Fibroblast of peridontal ligament (primary cell): Measurements from ENCODE around the gene LCMT2.

Source experiments
- DNase-seq: peaks from one replicate; pipeline ENCODE4 v3.0.0-alpha.2; 2010; ENCODE audit errors: extremely low read depth

LCMT2 gene

GRCh38 chr15:43329960-43330779, at the start of gene LCMT2:
Gene LCMT2 (minus strand): TSS chr15:43330573. CDS start chr15:43330489, 84 bp downstream.
- DNase-seq: peak; percentile 94

DNA sequence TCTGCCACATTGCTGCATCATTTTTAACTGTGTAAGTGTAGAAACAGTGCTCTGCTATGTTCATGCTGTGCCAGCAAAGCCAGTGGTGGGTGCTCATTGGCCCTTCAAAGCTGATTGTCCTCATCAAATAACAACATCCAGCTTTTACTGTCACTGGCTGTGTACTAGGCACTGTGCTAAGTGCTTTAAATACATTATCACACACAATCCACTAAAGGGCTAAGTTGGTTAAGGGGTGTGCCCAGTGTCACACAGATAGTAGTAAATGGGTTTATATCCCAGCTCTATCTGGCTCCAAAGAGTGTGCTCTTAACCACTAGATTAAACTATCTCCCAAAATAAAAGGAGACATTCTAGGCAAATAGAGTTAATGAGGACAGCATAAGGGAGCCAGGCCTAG, 48.2 kb upstream of the LCMT2 start:
- no peak for DNase-seq

DNA sequence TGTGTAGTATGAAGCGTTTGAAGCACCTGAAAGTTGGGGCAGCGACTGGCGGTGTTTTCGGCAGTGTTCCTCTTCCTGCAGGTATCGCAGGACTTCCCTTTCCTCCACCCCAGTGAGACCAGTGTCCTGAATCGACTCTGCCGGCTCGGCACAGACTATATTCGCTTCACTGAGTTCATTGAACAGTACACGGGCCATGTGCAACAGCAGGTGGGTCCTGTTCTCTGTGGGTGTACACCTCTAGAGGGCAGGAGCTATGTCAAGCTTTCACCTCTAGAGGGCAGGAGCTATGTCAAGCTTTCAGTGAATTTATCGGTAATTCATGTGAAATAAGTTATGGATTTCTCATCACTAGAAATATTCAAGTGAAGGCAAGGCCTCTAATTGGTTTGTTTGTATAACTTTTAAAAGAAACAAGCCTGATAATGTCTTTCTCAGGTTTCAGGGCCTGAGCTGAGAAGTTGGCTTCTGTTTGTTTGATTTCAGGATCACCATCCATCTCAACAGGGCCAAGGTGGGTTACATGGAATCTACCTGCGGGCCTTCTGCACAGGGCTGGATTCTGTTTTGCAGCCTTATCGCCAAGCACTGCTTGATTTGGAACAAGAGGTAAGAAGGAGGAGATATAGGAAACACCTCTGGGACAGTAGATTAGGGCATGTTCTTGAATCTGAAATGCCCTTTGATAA, 45.8 kb upstream of the LCMT2 start:
- DNase-seq: peak; percentile 53

- DNase-seq: peak; percentile 62
These were observed 40.9 kb upstream of the LCMT2 start, which contains the start of the genes TUBGCP4 and ZSCAN29 for GRCh38 chr15:43370975-43371974. Gene TUBGCP4 (plus strand): TSS chr15:43371101. CDS start chr15:43371355, 254 bp downstream. Gene ZSCAN29 (minus strand): TSS chr15:43371043. CDS start chr15:43369913, 1,130 bp downstream.

DNA sequence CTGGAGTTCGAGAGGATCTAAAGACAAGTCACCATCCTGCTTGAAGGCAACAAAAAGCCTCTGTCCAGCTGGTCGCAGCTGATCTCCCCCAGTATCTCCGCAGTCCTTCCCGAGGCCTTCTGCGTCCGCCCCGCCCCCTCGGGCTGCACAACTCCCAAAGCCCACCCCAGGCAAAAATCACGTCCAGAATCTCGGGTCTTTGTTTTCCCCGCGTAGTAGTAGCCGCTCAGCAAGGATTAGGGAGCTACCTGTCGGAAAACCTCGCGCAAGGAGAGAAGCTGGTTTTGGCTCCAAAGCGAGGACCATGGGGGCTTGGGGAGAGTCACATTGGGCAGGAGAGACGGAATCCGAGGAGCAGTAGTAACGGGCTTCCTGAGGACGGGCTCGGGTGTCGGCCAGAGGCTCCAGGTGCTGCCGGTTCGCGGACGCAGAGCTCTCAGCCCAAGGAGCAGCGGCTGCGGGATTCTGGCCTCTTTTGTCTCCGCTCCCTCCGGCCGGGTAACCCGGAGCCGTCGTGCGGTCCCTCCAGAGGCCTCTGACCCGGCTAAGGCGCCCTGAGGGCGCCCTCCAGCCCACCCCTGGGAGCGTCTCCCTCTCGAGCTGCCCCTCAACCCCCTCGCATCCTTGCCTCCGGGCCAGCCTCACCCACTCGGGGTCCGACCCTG, 40.1 kb upstream of the LCMT2 start:
- peak; percentile 37 for DNase-seq

DNA sequence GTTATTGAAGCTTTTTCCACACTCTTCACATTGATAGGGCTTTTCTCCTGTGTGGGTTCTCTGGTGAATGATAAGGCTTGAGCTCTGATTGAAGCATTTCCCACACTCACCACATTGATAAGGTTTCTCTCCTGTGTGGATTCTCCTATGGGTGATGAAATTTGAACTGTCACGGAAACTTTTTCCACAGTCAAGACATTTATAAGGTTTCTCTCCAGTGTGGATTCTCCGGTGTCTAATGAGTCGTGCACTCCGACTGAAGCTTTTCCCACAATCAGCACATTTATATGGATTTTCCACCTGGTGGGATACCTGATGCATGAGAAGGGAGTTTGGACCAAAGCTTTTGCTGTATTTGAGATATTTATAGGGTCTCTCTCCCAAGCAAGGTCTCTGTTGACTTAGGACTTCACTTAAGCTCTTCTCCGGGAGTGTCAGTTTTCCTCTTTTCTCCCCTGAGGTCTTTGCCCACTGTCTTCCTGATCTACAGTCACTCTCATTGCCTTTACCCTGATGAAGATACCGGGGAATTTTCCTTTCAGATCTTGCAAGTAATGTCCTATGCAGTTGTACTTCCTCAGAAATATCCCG, 31.0 kb upstream of the LCMT2 start:
- no peak for DNase-seq

DNA sequence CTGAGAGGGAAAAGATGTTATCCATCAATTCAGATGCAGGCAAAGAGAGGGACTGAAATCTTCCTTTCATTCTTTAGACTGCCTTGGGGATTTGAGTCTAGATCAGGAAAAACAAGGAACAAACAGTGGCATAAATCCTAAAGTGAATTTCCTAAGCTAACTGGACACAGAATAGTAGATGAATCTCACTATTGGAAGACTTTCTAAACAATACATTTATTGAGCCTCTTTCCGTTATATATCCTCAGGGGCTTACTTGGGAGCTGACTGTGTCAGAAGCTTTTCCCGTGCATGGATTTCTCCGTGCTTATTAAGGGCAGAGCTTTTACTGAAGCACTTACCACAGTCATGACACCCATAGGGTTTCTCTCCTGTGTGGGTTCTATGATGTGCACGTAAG, 30.4 kb upstream of the LCMT2 start:
- no peak for DNase-seq

DNA sequence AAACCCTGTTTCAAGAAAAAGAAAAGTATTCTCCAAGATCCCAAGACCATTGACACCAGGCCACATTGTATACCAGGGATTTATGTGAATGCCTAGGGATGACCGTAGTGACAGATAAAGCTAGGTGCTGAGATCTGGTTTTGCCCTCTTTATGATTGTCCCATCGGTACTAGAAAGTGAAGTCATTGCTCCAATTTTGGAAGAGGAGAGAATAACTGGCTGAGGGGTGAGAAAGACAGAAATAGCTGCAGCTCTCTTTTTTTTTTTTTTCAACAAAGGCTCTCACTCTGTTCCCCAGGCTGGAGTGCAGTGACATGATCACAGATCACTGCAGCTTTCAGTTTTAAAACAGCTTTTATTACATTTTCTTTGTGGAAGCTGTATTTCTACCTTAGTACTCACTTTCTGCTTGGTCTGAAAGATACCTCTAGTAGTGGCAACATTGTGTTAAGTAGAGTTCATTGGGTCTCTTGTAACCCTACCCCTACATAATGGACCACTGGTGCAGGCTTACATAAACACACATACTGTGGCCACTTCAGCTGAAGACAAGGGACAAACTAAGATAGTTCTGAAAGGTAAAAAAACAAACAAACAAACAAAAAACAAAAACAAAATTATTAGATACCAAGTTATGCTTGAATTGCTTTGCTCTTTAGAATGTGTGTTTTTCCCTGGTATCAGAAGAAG, 22.5 kb upstream of the LCMT2 start:
- no peak for DNase-seq

DNA sequence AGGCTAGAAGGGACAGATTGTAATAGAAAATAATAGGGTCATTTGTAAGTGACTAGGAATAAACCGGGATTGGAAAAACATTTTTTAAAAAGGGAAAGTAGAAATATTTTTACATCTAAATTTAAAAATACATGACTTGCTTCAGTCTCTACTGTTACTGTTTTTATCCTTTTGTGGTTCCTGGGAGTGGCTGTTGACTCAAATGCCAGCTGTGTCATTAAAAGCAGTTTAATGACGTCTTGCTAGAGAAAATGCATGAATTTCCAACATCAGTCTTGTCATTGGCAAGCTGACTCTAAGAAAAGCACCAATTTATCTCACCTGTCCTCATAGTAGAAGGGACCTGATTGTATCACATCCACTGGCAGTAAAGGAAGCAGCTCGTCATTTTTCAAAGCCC, 16.7 kb upstream of the LCMT2 start:
- no peak for DNase-seq

- no peak for DNase-seq
These were observed 15.9 kb upstream of the LCMT2 start for GRCh38 chr15:43346305-43346704.

- no peak for DNase-seq
These were observed 361 bp upstream of the LCMT2 start for GRCh38 chr15:43330780-43331087.

- DNase-seq: peak; percentile 33
These were observed 985 bp downstream of the LCMT2 start for GRCh38 chr15:43329217-43329959.

DNA sequence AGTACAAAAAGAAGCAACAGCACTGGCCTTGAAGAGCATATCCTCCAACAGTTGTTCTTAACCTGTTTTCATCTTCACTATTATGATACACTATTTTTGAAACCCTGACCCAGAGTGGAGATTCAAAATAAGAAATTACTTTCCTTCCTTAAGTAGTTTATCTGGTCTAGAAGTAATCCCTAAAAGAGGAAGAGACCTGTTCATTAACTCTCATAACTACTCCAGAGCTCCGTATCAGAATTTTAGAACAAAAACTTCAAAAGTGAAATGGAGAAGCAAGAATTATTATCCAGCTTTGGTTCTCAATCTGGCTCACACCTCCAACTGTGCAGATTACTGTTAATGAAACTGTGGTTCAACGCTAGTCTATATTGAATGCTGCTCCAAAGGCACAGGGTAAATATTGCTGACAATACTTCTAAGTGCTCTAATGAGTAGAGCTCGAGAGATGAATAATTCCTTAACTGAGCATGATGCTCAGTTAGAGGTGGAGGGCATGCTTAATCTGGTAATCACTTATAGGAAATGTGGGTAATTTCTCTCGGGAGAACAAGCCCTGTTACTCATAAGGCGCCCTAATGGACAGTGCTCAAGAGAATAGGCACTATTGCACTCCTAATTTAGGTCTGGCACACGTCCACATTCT, 5.2 kb downstream of the LCMT2 start:
- DNase-seq: no peak

GRCh38 chr15:43318990-43319771, 11.2 kb downstream of the LCMT2 start:
- no peak for DNase-seq

- no peak for DNase-seq
These were observed 12.7 kb downstream of the LCMT2 start for GRCh38 chr15:43317566-43318184.

DNA sequence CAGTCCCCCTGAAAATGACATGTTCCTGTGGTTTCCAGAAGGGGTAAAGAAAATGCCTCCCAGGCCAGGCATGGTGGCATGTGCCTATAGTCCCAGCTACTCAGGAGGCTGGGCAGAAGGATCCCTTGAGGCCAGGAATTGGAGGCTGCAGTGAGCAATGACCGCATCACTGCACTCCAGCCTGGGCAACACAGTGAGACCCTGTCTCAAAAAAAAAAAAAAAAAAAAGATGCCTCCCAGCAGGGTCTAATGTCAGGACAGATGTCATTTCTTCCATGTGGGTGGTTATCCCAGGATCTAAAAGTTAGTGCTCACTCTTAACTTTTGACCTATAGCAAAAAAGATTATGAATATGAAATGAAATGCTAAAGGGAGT, 13.4 kb downstream of the LCMT2 start:
- no peak for DNase-seq

DNA sequence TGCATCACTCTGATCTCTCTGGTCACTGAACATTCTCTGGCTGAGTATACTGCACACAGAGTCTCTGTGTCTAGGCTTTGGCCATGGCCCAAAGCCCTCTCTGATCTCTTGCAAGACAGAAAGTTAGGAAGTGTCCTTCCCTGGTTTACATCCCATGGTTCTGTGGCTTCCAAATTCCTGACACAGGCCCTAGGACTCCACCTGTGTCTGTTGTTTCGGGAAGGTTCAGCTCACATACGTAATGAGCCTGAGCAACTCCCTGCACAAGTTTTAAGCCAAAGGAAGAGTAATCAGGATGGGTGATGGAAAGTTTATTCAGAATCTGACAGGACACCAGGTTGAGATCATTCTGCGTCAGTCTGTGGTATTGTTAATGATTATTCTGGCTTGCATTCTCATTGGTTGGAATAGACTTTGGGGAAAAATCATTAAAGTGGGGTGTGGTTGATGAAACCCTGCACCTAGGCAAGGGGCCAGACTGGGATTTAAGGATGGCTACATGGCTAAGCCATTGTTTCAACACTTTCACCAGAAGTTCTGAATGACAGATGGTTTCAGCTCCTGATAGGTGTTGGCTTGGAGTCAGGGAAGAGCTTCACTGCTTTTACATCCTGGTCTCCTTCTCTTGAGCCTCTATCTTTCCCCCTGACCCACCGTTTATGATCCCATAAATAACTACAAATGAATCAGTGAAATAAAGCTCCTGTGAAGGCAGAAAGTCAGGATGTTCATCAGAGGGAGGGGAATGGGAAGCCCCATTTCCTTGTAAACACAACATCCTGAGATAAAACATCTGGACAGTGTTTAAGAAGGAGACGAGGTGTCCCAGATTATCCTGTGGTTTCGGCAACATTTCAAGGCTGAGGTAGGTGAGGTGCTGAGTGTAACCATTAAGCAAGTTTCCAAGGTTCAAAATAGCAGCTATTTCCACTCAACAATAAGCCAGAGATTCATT, 14.1 kb downstream of the LCMT2 start:
- DNase-seq: no peak
